GM18870 (cell line): ENCODE data around the gene TMEM250.

ENCODE experiments used
- ATAC-seq: cut with Tn5 transposase; IDR thresholded peaks from one replicate; pipeline ENCODE4 v1.9.1; 2021; ENCODE audit warnings: moderate library complexity; ENCODE audit not compliant: unreplicated experiment

Gene TMEM250

DNA sequence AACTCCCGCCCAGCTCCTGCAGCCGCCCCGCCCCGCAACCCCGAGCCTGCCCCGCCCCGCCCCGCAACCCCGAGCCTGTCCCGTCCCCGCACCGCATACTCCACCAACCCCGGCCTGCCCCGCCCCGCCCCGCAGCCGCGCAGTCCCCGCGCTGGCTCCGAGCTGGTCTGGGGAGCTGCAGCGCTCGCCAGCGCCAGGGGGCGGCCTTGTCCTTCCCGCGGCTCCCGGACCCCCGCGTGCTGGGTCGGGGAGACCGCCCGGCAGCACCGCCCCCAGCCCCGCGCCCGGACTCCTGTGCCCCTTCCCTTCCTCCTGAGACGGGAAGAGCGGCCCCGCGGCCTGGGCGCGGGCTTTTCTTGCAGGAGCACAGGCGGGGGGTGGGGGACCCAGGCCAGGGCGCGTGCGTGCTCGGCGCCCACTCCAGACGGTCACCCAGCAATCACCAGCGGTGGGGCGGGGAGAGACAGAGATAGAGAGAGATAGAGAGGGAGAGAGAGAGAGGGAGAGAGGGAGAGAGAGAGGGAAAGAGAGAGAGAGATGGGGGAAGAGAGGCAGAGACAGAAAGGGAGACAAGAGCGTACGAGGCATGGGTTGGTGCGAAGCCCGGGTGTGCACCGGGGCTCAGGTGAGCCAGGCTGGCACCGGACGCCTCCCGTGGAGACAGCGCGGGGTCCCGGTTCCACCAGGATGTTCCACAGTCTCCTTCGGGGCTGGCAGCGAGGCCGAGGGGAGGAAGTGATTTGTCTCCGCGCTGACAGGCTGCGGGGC lies 14.7 kb upstream of the TMEM250 start:
- ATAC-seq: no peak

DNA sequence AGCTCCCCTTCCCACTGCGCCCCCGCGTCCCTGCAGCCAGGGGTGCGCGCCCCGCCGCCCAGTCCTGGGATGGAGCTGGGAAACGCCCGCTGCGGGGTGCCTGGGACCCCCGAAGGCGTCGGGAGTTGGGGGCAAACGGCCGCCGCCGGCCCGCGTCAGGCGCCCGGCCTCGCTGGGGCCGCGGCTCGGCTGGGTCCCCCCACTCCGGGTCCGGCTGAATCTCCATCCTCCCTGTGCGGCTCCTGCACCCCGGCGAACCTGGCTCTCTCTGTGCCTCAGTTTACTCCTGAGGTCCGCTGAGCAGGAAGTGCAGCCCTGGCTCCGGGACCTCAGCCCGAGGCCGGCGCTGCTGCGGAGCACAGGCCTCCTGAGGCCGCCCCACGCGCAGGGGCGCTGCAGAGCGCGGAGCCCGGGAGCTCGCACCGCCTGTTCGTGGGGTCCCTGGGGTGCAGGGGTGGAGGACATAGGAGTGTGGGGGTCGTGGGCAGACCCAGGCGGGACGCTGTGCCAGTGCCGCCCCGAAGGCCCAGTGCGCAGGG lies 13.9 kb upstream of the TMEM250 start:
- ATAC-seq: no peak

DNA sequence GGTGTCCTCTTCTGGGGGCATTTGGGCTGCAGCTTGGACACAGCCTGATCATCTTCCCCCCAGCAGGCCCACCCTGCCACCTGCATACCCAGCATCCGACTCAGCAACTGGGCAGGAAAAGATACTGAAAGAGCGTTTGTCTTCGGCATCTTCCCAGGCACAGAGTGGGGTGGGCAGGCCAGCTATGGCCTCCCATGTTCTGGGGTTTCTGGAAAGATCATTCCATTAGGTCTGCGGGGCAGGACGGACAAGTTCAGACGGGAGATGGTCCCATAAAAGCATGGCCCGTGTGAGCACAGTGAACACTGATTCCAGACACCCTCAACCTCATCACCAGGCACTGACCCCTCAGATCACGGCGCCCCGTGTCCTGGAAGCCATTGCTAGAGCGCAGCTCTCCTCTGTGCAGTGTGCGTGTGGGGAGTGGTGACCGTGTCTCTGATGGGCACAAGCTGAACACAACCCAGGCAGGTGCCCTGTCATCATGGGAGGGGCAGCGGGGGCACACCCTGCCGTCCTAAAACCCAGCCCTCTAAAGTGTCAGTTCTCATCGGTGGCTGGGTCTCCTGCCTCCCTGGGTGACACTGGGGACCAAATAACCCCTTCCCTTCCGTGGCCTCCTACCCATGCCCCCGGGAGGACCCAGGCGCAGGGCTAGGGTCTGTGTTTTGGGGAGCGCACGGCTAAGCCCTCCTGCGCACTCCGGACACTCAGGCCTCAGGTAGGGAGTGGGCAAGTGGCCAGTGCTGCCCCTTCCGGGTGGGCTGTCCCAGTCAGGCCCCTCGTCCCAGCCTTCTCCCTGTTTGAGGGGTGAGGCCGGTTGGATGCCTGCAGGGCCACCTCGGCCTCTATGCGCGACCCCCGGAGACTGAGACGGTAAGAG lies 13.2 kb upstream of the TMEM250 start:
- ATAC-seq: no peak

DNA sequence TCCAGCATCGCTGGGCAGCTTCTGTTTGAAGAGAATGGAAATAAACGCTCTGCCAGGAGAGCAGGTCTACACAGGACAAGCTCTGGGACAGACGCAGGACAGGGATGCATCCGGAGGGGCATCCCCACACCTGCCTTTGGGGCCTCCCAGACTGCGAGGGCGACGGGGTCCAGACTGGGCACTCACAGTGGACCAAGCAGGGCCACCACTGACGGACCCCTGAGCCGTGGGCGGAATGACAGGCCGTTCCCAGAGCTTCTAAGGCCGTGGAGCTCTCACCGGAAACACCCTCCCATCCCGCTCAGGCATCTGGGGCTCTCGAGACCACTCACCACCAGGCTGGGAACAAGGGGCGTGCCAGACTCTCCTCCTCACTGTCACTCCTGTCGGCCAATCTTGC lies 10.5 kb upstream of the TMEM250 start:
- ATAC-seq: no peak

DNA sequence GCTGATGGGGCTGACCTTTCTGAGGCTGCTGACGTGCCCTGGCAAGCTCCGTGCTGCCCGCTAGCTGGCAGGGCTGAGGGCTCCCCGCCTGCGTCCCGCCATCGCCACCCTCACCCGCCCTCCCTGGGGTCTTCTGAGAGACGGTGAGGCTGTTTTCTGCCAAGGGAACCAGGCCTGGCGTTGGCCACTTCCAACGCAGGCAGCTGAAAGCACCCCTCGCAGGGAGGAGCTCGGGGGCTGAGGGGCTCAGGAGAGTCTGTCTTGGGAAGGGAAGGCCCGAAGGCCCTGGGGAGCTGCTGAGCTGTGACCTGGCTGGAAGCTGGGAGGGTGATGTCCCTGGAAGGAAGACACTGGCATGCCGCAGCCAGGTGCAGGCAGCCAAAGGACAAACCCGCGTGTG lies 9.8 kb upstream of the TMEM250 start:
- ATAC-seq: no peak

DNA sequence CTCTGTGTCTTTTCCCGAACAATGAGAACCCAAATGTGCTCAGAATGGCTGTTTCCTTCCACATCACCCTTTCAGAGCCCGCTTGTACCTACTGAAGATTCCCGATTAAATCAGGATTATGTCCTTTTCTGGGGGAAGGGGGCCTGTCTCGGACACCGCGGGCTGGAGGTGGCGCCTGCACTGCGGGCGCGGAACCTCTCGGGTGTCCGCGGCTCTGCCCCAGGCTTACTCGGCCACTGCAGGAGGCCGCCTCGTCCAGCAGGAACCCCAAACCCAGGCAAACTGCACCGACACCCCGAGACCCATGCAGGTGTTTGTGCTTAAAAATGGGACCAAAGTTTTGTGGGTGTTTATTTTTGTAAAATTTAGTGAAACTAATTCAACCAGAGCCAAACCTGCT lies 8.6 kb upstream of the TMEM250 start:
- ATAC-seq: no peak

DNA sequence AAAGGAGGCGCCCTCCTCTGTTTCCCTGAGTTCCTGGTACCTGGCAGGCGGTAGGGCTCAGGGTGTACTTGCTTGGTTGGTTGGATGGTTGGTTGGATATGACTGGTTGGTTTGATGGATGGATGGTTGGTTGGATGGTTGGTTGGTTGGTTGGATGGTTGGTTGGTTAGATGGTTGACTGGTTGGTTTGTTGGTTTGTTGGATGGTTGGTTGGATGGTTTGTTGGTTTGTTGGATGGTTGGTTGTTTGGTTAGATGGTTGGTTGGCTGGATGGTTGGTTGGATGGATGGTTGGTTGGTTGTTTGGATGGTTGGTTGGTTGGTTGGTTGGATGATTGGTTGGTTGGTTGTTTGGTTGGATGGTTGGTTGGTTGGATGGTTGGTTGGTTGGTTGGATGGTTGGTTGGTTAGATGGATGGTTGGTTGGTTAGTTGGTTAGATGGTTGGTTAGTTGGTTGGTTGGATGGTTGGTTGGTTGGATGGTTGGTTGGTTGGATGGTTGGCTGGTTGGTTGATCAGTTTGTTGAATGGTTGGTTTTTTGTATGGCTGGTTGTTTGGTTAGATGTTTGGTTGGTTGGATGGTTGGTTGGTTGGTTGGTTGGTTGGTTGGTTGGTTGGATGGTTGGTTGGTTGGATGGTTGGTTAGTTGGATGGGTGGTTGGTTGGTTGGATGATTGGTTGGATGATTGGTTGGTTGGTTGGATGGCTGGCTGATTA lies 6.5 kb upstream of the TMEM250 start:
- no peak for ATAC-seq

DNA sequence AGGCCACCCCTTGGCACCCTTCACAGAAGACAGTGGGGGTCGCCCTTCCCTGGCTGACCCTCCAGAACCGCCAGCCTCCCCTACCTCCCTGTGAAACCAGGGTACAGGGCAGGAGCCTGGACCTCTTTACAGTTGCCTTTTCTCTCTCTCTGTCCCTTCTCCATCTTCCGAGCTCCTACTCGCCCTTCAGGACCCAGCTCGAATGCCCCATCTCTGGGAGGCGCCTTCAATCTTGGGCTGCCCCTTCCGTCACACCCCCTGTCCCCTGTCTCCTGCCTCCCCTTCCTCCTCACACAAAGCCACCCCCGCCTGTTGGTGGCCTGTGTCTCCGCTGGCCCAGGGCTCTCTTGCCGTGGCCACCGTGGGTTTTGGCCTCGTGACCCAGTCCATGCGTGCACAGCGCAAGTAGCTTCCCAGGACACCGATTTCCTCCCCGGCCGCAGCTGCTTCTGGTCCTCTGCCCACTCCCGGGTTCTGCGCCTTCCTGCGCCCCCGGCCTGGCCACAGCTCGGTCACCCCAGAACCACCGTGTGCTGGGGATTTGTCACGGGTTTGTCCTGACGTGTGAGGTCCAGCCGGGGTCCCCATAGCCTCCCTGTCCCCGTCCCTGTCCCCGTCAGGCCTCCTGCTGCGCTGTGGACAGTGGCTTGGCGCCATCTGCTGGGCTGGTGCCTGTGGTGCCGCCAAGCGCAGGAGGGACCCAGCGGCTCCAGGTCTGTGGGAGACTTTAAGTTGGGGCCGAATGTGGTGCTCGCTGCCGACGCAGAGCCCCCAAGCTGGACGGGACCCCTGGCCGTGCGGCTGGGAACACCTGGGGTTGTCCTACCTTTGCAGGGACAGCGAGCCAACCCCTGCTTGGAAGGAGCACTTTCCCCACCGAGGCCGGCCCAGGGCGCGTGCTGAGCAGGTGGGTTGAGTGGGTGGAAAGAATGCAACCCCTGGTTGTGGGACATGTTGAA lies 4.0 kb upstream of the TMEM250 start:
- ATAC-seq: no peak

DNA sequence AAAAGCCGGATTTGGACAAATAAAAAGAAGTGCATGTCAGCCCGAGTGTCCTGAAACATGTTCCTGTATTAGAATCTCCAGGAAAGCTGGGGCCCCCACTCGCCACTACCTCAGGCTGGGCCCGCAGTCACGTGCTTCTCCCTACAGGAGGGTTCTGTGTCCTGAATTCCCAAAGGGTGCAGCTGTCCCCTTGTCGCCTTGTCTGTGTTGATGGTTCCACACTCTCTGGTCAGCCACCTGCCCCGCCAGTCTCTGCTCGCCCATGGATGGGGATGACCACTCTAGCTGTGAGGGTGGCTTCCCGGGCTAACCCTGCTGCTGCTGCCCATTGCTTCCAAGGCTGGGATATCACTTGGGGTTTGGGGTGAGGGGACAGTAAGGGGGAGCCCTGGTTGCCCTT lies 3.1 kb upstream of the TMEM250 start:
- ATAC-seq: no peak

DNA sequence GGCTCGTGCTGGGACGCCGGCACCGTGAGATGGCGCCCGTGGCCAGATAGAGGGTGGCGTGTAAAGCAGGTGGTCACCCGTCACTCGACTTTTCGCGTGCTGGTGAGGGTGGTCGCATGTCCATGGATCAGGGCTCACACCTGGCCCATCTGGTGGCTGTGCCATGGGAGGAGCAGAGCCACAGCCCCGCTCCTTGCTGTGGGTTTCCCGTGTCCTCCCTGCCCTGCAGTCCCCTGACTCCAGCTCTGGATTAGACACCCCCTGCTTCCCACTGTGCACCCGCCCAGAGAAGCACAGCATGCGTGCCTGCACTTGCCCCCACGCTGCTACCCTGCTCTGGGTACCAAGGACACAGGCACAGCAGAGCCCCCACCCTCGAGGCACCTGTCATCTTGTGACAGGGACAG lies 1.8 kb upstream of the TMEM250 start:
- ATAC-seq: no peak

DNA sequence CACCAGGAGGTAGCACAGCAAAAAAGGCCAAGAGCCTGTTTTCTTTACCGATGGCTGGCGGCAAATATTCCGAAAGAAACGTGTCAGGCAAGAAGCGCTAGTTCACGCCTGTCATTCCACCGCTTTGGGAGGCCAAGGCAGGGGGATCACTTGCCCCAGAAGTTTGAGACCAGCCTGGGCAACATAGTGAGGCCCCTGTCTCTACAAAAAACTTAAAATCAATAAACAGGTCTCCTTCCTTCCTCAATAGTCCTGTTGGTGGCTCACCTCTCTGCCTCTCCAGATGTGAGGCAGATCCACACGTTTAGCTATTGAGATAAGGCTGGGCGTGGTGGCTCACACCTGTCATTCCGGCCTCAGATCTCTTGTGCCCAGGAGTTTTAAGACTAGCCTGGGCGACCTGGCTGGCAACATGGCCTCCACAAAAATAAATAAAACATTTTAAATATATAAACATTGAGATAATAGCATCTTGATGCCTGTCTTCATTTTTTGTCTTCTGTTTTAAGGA lies 1.3 kb upstream of the TMEM250 start:
- ATAC-seq: no peak

DNA sequence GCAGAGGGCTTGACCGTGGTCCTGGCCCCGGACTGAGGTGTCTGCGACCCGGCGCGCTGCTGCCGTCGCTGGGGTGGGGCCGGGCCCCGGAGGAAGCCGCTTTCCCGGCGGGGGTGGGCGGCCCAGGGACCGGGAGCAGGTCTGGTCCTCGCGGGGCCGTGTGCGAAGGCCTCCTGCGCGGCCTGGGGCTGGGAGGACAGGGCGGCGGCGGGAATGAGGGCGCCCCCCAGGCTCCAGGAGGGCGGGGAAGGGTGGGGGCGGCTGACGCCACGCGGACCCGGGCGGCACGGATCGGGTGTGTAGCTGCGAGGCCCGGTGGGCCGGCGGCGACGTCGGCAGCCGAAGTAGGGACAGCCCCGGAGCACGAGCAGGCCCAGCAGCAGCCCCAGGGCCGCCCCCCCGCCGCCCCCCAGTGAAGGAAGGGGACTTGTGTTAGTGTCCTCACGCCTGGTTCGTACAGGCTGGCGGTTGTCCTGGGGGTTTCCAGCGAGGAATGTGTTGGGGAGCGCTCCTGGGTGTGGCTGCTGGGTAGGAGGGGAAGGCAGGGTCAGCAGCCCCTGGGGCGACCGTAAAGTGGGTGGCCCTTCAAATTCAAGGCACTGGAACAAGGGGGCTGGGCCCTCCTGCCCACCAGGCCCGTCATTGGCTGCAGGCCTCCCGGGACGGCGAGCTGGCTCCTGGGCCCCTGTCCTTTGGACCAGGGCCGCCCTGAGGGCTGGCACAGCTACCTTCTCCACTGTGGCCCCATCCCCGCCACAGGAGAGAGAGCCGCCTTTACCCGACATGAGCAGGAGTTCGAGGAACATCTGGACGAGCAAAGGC lies 597 bp upstream of the TMEM250 start:
- no peak for ATAC-seq

DNA sequence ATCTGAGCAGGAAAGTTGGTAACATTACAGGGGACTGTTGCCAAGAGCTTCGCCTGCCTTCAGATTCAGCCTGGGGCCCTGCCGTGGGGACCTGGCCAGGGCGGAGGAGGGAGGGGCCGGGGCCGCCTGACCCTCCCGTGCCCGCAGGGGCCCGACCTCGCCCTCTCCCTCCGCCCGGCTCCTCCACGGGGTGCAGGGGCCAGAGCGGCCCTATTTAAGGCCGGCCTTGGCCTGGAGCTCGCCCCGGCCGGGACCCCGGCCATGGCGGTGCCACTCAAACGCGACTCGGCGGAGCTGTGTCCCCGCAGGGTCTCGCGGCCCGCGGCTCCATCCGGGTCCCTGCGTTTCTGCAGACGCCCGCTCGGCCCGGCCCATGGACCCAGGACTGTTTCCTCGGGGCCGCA lies 757 bp downstream of the TMEM250 start:
- no peak for ATAC-seq

DNA sequence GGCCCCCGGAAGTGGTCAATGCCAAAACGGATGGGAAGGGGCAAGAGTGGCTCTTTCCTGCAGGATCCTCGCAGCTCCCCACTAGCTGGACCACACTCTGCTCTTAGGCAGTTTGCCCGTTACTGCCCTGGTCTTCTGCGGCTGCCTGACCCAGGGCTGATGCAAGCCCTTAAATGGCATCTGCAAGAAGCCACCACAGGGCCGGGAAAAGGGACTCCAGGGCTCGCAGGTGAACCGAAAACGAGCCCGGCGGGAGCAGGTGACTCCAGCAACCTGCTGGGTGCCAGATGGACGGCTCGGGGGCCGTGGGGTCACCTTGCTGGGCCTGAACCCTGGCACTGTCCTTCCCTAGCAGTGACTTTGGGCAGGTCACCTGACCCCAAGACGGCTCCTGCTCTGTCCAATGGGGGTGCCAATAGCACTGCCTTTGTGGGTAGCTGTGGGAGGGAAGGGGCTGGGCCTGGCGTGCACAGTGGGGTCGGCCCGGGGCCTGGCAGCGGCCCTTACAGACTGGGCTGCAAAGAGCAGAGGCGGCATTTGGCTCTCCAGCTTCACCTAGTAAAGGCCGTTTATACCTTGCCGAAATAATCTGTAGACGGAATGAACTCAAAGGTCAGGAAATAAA lies 1.3 kb downstream of the TMEM250 start:
- ATAC-seq: no peak

DNA sequence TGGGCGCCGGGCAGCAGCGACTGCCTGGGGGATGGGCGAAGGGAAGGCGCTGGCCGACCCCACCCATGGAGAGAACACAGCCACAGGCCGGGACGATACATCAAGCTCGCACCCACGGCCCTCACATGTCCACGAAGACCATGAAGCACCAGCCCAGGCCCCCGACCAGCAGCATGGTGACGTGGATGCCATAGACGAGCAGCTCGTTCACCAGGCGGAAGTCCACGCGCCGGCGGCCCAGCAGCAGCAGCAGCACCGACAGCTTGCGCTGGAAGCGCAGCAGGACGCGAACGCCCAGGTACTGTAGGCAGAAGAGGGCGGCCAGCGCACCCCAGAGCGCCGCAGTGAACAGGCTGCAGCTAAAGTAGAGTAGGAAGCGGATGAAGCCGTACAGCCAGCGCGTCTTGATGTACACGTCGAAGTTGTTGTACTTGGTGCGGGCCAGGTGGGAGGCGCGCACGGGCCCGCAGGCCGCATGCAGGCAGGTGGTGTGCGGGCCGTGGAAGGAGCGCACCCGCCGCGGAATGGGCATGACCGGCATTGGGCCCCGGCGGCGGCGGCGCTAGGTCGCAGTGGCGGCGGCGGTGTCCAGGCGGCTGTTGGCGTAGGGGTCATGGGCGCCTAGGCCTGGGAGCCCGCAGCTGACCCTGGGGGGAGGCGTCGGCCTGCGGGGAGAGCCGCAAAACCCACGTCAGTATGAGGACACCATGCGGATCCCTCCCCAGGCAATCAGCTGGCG lies 2.1 kb downstream of the TMEM250 start:
- no peak for ATAC-seq

DNA sequence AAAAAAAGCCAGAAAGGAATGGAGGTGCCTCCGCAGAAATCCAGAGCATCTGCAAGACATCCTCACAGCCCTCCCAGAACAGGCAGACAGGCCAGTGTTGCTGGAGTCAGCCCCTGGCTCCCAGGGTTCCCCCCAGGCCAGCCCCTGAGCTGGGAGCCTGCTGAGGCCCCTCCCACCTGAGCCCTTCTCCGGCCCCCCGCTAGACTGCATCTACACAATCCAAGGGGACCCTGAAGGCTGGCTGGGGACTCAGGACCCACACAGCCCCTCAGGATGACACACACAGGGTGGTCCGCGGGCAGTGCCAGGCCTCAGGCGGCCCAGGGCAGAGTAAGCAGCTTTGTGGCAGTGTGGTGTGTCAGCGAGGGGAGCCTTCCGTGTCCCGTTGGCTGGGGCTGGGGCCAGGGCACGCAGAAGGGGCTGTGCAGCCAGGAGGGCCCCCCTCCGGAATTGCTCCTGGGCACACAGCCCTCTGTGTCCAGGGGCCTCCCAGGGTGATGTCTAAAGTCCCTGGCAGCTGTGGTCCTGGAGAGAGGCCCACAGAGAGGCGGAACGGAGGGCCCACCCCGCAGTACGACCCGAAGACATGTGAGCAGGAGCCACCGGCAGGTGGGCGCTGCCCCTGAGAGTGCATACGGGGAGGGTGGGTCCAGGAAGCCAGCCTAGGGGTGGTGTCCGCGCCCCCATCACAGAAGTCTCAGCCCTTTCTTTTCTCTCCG lies 2.9 kb downstream of the TMEM250 start:
- no peak for ATAC-seq

DNA sequence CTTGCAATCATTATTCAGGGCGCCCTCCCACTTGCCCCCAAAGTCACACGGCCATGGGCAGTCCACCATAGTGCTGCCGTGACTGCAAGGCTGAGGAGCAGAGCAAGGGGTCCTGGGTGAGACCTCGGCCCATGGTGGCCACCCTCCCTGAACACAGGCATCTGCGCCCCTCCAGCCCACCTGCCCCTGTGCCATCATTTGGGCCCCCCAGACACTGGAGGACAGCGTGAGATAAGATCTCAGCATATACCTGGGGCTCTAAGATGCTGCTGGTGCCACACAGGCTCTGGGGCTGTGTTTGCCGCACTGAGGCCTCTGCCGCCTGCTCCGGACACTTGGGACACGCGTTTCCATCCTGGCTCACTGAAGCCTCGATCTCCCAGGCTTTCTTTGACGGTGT lies 3.5 kb downstream of the TMEM250 start:
- no peak for ATAC-seq
